GM23248 (cell line): ENCODE measurements around the gene NINL.

Source experiments
- EZH2 ChIP-seq: fragments of 200-600 bp; sonication (generic); IDR thresholded peaks from 2 replicates; pipeline ENCODE4 v1.6.1; 2018; ENCODE audit warnings: antibody characterized with exemption, mild to moderate bottlenecking; ENCODE audit not compliant: insufficient read depth, poor library complexity, severe bottlenecking
- EZH2phosphoT487 ChIP-seq: fragments of 200-600 bp; sonication (generic); IDR thresholded peaks from 2 replicates; pipeline ENCODE4 v1.6.1; 2018; ENCODE audit warnings: antibody characterized with exemption, moderate library complexity, mild to moderate bottlenecking, low read depth; ENCODE audit not compliant: insufficient read depth

- TF ChIP-seq EZH2 (no peak), EZH2phosphoT487 (no peak)
Observed at GRCh38 chr20:25485872-25486271, 99.5 kb downstream of the NINL start.
